Stimulated activated CD4-positive, alpha-beta T cell treated with anti-CD3 and anti-CD28 coated beads, Interleukin-2, amount 100 ng/mL, for 24 hours (primary cell): Measurements from ENCODE around the gene CAMK2A.
"Not testable (repeated sequence)": the region's sequence is repeated elsewhere in the genome, so short reads cannot be mapped to it uniquely, and the experiment has no call there.

Experiments used
- DNase-seq, 2 donors: peaks; one replicate each; pipeline ENCODE4 v3.0.0-alpha.2; 2020

Gene CAMK2A

GRCh38 chr5:150234576-150235499, 54.7 kb downstream of the CAMK2A start:
- DNase-seq, result no peak

GRCh38 chr5:150233706-150234105, 55.9 kb downstream of the CAMK2A start:
- not testable (repeated sequence) for DNase-seq

GRCh38 chr5:150230842-150231241, 58.7 kb downstream of the CAMK2A start:
- DNase-seq, result no peak

GRCh38 chr5:150229571-150229970, 60.0 kb downstream of the CAMK2A start:
- DNase-seq, result no peak

GRCh38 chr5:150227606-150228273, 61.8 kb downstream of the CAMK2A start:
- no peak for DNase-seq

- no peak for DNase-seq
These were observed 62.5 kb downstream of the CAMK2A start for GRCh38 chr5:150227036-150227435.

GRCh38 chr5:150224483-150225027, 65.0 kb downstream of the CAMK2A start:
- no peak for DNase-seq

GRCh38 chr5:150223474-150223873, 66.1 kb downstream of the CAMK2A start:
- no peak for DNase-seq

GRCh38 chr5:150222906-150223305, 66.7 kb downstream of the CAMK2A start:
- no peak for DNase-seq

GRCh38 chr5:150221471-150221870, 68.1 kb downstream of the CAMK2A start:
- no peak for DNase-seq

GRCh38 chr5:150219861-150220260, 69.7 kb downstream of the CAMK2A start:
- no peak for DNase-seq

GRCh38 chr5:150219142-150219541, 70.4 kb downstream of the CAMK2A start:
- no peak for DNase-seq

- no peak for DNase-seq
These were observed 70.9 kb downstream of the CAMK2A start for GRCh38 chr5:150218693-150219035.

- peak; percentile 85 for DNase-seq
These were observed 71.5 kb downstream of the CAMK2A start for GRCh38 chr5:150217873-150218692.

GRCh38 chr5:150217038-150217437, 72.5 kb downstream of the CAMK2A start:
- no peak for DNase-seq

- DNase-seq, result no peak
These were observed 73.3 kb downstream of the CAMK2A start for GRCh38 chr5:150215979-150216944.

GRCh38 chr5:150214289-150214688, 75.3 kb downstream of the CAMK2A start:
- DNase-seq, result no peak

GRCh38 chr5:150213530-150213929, 76.0 kb downstream of the CAMK2A start:
- no peak for DNase-seq

GRCh38 chr5:150211156-150212030, 78.2 kb downstream of the CAMK2A start:
- DNase-seq, result no peak

GRCh38 chr5:150210644-150211043, 78.9 kb downstream of the CAMK2A start:
- DNase-seq, result no peak
